GM18907 (cell line): Measurements from ENCODE around the gene ARID2.

Experiments used
- ATAC-seq: cut with Tn5 transposase; IDR thresholded peaks from one replicate; pipeline ENCODE4 v1.9.1; 2021; ENCODE audit warnings: mild to moderate bottlenecking, moderate library complexity; ENCODE audit not compliant: unreplicated experiment

The ARID2 gene

DNA sequence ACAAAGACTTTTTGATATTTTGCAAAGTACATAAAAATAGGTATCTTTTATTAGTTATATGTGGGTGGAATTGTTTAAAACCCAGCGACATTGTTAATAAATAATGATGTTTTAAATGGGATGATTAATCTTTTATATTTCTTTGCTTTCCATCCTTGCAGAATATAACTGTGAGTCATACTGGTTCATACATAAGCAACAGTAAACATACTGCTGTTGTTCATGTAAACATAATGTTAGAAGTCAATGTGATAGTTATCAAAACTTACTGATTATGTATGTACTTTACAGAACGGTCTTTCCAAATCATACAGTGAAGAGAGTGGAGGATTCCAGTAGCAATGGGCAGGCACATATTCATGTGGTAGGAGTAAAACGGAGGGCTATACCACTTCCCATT, 119.8 kb downstream of the ARID2 start:
- no peak for ATAC-seq

- no peak for ATAC-seq
These were observed 120.8 kb downstream of the ARID2 start for GRCh38 chr12:45850302-45850701.

DNA sequence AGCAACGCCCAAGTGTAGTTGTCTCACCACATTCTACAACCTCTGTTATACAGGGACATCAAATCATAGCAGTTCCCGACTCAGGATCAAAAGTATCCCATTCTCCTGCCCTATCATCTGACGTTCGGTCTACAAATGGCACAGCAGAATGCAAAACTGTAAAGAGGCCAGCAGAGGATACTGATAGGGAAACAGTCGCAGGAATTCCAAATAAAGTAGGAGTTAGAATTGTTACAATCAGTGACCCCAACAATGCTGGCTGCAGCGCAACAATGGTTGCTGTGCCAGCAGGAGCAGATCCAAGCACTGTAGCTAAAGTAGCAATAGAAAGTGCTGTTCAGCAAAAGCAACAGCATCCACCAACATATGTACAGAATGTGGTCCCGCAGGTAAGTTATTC, 123.0 kb downstream of the ARID2 start:
- no peak for ATAC-seq

DNA sequence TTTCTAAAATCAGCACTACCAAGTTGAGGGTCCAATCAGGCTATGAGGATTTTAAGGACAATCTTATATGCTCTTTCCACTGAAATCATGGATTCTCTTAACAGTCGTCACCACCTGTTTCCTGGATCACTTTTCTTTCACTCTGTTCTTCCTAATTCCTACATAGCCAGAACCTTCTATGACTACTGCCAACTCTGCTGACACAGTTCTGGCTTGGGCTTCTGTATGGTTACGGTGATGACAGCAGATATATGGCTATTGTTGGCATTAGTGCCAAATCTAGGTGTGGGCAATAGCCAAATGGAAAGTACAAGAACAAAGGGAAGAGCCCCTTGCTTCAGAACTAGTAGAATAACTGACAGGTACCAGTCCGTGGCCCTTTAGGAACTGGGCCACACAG, 124.0 kb downstream of the ARID2 start:
- ATAC-seq = no peak

DNA sequence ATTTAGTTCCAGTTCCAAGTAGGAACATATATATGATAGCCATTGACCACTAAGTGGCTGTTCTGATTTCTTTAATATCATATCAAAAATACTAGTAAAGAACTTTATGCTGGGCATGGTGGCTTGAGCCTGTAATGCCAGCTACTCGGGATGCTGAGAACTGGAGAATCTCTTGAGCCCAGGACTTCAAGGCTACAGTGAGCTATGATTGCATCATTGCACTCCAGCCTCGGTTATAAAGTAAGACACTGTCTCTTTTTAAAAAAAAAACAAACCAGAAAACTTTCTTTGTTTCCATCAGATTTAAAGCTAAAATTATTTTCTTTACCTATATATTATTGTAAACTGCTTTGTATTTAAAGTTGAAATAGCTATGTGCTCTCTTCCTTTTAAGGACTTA, 133.8 kb downstream of the ARID2 start:
- ATAC-seq = no peak

GRCh38 chr12:45866299-45866698, 136.8 kb downstream of the ARID2 start:
- ATAC-seq = no peak

DNA sequence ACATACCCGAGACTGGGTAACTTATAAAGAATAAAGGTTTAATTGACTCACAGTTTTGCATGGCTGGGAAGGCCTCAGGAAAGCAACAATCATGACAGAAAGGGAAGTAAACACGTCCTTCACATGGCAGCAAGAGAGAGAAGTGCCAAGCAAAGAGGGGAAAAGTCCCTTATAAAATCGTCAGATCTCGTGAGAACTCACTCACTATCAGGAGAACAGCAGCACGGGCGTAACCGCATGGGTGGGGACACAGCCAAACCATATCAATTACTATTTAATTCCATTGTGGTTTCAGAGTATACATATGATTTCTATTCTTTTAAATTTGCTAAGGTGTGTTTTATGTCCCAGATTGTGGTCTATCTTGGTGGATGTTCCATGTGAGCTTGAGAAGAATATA, 142.9 kb downstream of the ARID2 start:
- no peak for ATAC-seq

GRCh38 chr12:45877069-45877468, 147.6 kb downstream of the ARID2 start:
- ATAC-seq = no peak

DNA sequence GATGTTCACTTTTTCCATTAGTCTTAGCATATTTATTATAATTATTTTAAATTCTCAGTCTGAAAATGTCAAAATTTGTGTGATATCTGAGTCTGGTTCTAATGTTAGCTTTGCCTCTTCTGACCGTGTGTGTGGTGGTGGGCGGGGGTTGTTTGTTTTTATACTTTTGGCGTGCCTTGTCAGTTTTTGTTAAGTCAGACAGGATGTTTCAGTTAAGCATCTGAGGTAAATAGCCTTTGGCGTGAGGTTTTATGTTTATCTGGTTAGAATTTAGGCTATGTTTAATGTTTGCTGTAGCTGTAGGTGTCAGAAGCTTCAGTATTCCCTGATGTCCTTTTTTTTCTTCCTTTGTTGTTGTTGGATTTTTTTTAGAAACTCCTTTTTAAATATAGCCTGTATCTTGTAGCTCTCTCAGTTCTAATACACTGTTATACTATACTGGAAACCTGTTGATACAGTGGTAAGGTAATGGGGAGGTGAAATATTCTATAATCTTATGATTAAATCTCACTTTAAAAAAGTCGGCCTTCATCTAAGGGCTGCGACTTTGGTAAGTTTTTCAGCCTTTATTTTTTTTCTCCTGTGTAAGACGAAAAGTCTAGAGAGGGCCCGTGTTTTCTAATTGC, 149.2 kb downstream of the ARID2 start:
- no peak for ATAC-seq

- no peak for ATAC-seq
These were observed 149.9 kb downstream of the ARID2 start for GRCh38 chr12:45879363-45879895.

DNA sequence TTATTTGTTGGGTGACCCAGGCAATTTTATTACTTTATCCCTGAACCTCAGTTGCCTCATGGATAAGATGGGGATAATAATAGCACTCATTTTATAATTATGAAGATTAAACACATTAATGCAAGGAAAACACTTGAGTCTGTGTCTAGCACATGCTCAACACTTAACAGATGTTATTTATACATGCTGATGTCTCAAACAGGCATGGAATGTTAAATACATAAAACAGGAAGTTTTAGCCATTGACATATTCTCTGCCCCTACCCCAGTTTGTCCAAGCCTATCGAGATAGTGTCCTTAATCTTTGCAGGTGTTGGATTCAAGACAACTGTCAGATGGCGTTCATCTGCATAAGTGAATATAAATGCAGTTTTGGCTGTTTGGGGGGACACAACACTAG, 151.0 kb downstream of the ARID2 start:
- ATAC-seq = no peak

DNA sequence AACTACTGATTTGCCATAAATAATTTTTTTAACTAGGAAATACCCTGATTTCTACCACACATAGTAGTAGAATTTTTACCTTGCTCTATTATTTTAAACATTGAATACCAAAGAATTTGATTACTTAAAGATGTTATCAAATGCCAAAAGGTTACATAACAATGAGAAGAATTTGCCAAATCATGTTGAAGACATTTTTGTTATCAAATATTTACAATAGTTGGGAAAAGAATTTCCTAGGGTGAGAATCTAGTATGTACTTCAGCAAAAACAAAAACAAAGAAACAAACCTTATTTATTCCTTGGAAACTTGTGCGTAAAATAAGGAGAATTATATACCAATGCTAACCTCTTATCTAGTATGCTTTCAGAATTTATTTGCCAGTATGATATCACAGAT, 153.7 kb downstream of the ARID2 start:
- ATAC-seq = no peak

DNA sequence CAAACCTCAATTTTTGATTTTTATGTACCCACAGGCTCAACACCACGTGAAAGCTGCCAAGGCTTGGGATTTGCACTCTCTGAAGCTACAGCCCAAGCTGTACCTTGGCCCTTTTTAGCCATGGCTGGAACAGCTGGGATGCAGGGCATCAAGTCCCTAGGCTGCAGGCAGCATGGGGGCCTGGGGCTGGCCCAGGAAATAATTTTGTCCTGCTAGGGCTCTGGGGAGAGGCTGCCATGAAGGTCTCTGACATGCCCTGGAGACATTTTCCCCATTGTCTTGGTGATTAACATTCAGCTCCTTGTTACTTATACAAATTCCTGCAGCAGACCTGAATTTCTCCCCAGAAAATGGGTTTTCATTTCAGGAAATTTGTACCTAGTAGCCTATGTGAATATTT, 157.2 kb downstream of the ARID2 start:
- no peak for ATAC-seq

DNA sequence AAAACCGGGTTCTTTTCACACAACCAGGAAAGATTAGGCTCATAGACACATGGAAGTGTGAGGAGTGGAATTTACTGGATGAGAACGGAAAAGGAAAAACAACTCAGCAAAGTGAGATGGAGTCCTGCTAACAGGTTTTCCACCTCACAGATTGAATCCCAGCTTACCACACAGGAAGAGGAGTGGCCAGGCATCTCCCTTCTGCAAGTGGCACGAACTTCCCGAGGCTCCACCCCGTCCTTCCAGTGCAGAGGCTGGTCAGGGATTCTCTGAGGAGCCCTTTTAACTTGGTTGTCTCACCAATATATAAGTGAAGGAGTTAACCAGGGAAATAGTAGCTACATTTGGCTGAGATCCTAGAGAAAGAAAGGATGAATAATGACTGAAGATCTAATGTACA, 158.0 kb downstream of the ARID2 start:
- no peak for ATAC-seq

GRCh38 chr12:45890276-45890675, 160.8 kb downstream of the ARID2 start:
- ATAC-seq = no peak

- no peak for ATAC-seq
These were observed 163.7 kb downstream of the ARID2 start for GRCh38 chr12:45893240-45893639.

GRCh38 chr12:45895961-45896360, 166.5 kb downstream of the ARID2 start:
- no peak for ATAC-seq

- no peak for ATAC-seq
These were observed 168.6 kb downstream of the ARID2 start for GRCh38 chr12:45898094-45898493.

DNA sequence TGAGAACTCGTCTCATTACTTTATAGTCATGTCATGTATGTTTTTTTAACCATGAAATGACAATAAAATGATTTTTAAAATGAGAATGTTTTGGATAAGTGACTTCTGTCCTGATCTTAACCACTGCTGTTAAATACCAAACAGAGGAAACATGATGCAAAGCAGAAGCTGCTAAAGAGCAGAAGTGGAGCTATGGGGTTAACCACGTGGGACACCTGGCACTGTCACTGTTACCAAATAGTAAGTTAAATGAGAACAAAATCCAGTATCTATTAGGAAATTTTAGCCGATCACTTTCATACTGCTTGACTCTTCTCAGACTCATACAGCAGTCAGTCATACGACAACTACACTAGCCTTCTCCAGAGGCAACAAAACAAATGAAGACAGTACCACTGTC, 178.4 kb downstream of the ARID2 start:
- ATAC-seq = peak; percentile 87

DNA sequence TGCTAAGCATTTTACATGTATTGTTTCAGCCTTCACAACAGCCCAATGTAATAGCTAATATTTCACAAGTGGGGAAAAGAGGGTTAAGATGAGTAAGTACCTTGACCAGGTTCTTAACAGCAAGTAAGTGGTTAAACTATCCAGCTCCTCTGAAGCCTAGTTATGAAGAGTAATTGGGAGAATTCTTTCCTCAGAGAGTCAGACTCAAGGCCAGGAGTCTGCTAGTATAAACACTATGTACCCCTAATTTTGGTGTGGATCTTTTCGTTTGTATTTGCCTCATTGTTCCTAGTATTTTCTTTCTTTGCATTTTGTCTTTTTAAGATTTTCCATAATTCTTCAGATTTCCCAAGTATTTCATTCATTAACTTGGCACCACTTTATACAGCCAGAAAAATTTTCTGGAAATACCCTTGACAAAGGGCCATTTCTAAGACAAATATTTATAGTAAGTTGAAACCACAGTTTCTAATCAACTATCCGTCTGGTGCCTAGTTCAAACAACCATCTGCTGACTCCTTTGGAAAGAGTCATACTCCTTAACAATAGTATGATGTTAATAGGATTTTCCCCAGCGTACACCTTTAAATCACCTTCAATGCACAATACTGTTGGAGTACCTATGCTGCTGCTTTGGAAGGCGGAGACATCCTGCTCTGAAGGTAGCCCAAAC, 179.7 kb downstream of the ARID2 start:
- ATAC-seq = no peak

DNA sequence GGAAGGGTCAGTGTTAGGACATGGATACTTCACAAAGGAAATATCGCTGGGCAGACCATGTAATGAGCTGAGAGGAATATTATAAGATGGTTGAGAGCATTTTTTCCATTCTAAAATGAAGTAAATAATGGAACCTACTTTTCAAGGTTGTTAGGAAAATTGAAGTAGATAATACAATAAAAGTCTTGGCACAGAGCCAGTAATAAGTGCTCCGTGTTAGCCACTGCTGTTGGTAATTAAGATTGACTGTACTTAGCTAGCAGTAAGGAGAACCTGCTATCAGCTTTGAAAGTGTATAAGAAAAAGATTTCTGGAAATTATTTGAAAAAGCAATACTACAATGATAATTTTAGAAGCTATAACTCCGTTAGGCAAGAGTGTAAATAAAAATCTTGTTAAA, 183.3 kb downstream of the ARID2 start:
- ATAC-seq = no peak

DNA sequence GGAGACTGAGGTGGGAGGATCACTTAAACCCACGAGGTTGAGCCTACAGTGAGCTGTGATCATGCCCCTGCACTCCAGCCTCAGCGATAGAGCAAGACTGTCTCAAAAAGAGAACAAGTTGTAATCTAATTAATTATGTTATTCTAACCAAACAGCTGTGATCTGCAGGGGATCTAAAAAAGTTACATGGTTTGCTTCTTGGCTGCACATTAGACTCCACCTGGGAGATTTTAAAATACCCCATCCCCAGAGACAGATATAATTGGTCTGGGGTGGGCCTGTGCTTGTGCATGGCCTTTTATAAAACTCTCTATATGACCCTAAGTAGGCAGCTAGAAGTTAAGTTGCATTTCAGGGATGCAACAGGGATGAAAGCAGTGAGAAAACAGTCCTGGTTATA, 184.1 kb downstream of the ARID2 start:
- ATAC-seq = peak; percentile 14

DNA sequence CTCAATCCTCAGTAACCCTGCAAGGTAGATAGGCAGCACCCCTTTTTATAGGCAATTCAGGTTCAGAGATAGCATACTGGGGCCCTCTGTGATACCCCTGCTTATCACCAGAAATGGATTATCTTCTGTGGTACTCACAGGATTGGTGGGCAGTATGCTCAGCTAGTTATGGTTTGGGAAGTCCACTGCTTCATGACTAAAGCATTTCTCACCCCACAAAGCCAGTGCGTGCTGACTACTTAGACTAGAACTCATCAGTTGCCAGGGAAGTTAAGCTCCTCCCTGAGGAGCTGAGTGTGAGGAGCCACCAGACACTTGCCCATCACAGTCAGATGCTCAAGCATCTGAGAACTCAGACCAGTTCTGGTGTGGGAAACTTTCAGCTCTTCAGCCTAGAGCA, 184.6 kb downstream of the ARID2 start:
- ATAC-seq = peak; percentile 48
